HUDEP-2 (cell line): ENCODE data around the gene NOL11.
"Not testable (repeated sequence)": the region's sequence is repeated elsewhere in the genome, so short reads cannot be mapped to it uniquely, and the experiment has no call there.

Source experiments
- DNase-seq, 76 experiments: peaks; one replicate each; lab custom pipeline; 2025; ENCODE audit not compliant: unreplicated experiment in 76 of 76; lab: John Stamatoyannopoulos, UW

Gene NOL11

GRCh38 chr17:67752160-67752559, 34.4 kb downstream of the NOL11 start:
- not testable (repeated sequence) for DNase-seq

DNA sequence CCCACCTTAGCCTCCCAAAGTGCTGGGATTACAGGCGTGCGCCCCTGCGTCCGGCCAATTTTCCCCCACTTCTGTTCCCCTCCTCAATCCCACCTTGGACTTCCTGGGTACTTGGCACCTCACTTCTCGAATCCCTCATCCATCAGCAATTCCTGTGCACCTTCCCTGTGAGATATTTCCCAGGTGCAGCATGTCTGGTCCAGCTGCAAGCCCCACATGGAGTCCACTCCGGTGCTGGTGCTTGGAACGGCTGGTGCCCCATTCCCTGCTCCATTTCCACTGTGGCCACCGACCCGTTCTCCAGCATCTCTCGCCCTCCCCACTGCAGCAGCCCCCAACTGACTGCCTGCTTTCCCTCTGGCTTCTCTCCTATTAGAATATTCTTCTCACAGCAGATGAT, 35.3 kb downstream of the NOL11 start:
- DNase-seq, result no peak

DNA sequence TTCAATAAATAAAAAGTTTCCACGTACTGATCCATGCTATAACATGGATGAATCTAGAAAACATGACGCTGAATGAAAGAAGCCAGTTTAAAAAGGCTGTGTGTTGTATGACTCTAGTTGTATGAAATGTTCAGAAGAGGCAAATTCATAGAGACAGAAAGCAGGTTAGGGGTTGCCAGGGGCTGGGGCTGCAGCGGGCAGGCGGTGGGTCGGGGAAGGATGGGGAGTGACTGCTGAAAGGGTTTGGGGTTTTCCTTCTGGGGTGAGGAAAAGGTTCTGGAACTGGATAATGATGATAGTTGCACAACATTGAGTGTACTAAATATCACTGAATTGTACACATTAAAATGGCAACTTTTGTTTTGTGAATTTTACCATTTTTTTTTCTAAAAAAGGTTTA, 36.3 kb downstream of the NOL11 start:
- no peak for DNase-seq

DNA sequence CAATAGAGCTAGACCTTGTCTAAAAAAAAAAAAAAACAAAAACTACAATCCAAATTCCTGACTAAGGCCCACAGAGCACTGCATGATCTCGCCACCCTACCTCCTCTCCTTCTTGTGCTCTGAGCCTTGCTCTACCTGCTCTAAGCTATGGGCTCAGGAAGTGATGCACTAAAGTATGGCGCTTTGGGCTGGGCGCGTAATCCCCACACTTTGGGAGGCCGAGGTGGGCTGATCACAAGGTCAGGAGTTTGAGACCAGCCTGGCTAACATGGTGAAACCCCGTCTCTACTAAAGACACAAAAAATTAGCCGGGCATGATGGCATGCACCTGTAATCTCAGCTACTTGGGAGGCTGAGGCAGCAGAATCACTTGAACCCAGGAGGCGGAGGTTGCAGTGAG, 37.0 kb downstream of the NOL11 start:
- not testable (repeated sequence) for DNase-seq

DNA sequence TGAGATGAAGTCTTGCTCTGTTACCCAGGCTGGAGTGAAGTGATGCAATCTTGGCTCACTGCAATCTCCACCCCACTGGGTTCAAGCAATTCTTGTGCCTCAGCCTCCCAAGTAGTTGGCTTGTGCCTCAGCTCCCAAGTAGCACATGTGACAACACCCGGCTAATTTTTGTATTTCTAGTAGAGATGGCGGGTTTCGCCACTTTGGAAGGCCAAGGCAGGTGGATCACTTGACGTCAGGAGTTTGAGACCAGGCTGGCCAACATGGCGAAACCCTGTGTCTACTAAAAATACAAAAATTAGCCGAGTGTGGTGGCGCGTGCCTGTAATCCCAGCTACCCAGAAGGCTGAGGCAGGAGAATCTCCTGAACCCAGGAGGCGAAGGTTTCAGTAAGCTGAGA, 39.0 kb downstream of the NOL11 start:
- not testable (repeated sequence) for DNase-seq

- DNase-seq, result no peak
Observed at GRCh38 chr17:67759355-67760171, 41.8 kb downstream of the NOL11 start.

GRCh38 chr17:67765623-67766022, 47.9 kb downstream of the NOL11 start:
- DNase-seq, result no peak

DNA sequence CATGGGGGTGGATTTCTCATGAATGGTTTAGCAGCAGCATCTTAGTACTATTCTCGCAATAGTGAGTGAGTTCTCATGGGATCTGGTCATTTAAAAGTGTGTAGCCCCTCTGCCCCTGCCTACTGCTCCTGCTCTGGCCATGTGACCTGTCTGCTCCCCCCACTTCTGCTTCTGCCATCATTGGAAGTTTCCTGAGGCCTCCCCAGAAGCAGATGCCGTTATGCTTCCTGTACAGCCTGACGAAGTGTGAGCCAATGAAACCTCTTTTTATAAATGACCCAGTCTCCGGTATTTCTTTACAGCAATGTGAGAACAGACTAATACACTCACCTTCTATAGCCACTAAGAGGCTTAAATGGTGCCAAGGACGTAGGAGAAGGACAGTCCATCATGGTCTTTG, 51.5 kb downstream of the NOL11 start:
- DNase-seq, result no peak

GRCh38 chr17:67770539-67770938, 52.8 kb downstream of the NOL11 start:
- DNase-seq, result no peak

GRCh38 chr17:67772679-67773078, 54.9 kb downstream of the NOL11 start:
- no peak for DNase-seq

- no peak for DNase-seq
Observed at GRCh38 chr17:67773246-67773645, 55.5 kb downstream of the NOL11 start.

GRCh38 chr17:67779098-67779672, 61.4 kb downstream of the NOL11 start:
- peak in 34 of 76 experiments; percentile 2 to 62 (median 19) for DNase-seq

DNA sequence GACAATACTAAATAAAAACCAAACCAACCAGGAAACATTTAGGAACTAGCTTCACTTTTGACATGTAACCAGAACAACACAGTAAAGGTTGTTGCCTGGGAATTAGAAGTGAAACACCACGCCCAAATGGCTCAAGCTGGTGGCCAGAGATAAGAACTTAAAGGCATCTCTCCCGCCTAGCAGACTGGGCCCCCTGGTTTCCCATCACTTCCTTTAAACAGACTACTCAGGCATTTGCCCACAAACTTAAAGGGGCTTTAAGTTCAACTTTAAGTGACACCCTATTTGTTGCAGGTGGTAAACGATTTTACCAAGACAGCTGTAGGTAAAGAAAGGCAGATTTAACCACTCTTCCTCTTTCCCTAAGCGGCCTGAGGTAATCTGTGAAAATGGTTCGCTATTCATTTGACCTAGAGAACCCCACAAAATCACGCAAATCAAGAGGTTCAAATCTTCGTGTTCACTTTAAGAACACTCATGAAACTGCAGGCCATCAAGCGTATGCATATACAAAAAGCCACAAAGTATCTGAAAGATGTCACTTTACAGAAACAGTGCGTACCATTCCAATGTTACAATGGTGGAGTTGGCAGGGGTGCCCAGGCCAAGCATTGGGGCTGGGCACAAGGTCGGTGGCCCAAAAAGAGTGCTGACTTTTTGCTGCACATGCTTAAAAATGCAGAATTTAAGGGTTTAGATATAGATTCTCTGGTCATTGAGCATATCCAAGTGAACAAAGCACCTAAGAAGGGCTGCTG, 66.8 kb downstream of the NOL11 start:
- DNase-seq, result peak in 74 of 76 experiments; percentile 11 to 95 (median 83)

DNA sequence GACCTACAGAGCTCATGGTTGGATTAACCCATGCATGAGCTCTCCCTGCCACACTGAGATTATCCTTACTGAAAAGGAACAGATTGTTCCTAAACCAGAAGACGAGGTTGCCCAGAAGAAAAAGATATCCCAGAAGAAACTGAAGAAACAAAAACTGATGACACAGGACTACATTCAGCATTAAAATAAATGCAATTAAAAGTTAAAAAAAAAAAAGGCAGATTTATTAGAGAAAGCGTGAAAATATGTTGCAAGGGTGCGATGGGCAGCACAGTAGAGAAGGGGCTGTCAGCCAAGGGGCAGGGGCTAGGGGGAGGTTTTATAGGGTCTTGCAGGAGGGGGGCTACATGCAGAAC, 67.4 kb downstream of the NOL11 start:
- DNase-seq, result no peak

- DNase-seq, result no peak
Observed at GRCh38 chr17:67785504-67785903, 67.8 kb downstream of the NOL11 start.
